Measurements from ENCODE around the gene CHIT1. TPM values are rescaled to one million over a fixed set of nuclear protein-coding genes. Genes with fewer than 3 reads are reported as not detected.
A peak's percentile ranks its signal among the peaks of the same experiment; 100 is the strongest.
"Not testable (repeated sequence)": the region's sequence is repeated elsewhere in the genome, so short reads cannot be mapped to it uniquely, and the experiment has no call there.

The CHIT1 gene
- total RNA-seq, 8 experiments from 2014 or later, result 0.07 to 2.4 (median 0.24) TPM

- H3K4me3 ChIP-seq; in situ Hi-C loops (cut with MboI; ENCODE audit: low pct_unique_long_range_greater_than_20kb in 2 of 9, low sequenced_read_pairs in 9 of 9, unreplicated experiment in 9 of 9); ATAC-seq (replicated peaks in 6 of 8); H3K4me1 ChIP-seq (replicated peaks in 1 of 2); H3K27ac ChIP-seq: not testable (repeated sequence)
Observed at GRCh38 chr1:203254782-203255181, 25.3 kb upstream of the CHIT1 start.

DNA sequence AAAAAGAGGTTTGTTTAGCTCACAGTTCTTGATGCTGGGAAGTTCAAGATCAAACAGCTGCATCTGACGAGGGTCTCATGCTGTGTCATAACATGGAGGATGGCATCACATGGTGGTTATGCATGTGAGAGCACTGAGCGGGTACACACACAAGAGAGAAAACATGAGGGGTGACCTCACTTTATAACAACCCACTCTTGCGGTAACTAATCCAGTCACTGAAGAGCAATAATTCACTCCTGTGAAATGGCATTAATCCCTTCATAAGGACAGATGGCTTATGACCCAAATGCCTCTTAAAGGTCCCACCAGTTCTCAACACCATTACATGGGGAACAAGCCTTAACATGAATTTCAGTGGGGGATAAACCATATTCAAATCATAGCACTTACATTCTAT is 23.2 kb upstream of the CHIT1 start:
- H3K27ac ChIP-seq, result no peak overlapping the region
- WGBS, 10 experiments, result 17 to 85% (median 63%) methylated on average over 1 to 3 of the region's 3 CpGs
- no peak overlapping the region for H3K4me3 ChIP-seq
- no peaks in the 10 kb centered on the region for H3K4me1 ChIP-seq (replicated peaks in 1 of 2)
- ATAC-seq (replicated peaks in 6 of 8), result peak in 4 of 8 experiments; percentile 60 to 78 (median 70)
- in situ Hi-C loops (cut with MboI; ENCODE audit: low pct_unique_long_range_greater_than_20kb in 2 of 9, low sequenced_read_pairs in 9 of 9, unreplicated experiment in 9 of 9), result no loop called here

- Histone ChIP-seq H3K27ac (no peak overlapping the region), H3K4me1 (replicated peaks in 1 of 2) (no peaks in the 10 kb centered on the region), H3K4me3 (no peak overlapping the region)
- in situ Hi-C loops (cut with MboI; ENCODE audit: low pct_unique_long_range_greater_than_20kb in 2 of 9, low sequenced_read_pairs in 9 of 9, unreplicated experiment in 9 of 9), result no loop called here
- ATAC-seq (replicated peaks in 6 of 8), result peak in 2 of 8 experiments; percentile 51 to 55
- WGBS, 10 experiments, result 60 to 100% (median 84%) methylated on average over 1 to 2 of the region's 2 CpGs; no CpG with 5 or more reads in 1 of the 10 experiments
Observed at GRCh38 chr1:203251466-203251865, 22.0 kb upstream of the CHIT1 start.

DNA sequence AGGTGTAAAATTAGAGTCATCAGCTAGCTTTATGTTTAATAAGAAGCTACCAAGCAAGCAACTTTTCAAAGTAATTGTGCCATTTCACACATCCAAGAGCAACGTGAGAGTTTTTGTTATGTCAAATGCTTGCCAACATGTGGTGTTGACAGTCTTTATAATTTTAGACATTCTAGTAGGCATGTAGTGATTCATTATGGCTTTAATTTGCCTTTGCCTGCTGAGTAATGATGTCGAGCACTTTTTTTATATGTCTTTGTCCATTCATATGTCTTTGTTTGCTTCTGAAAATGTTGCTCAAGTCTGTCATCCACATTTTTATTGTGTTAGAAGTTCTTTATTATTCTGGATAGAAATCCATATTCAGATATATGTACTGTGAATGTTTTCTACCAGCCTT is 21.4 kb upstream of the CHIT1 start:
- no peak overlapping the region for H3K4me3 ChIP-seq
- in situ Hi-C loops (cut with MboI; ENCODE audit: low pct_unique_long_range_greater_than_20kb in 2 of 9, low sequenced_read_pairs in 9 of 9, unreplicated experiment in 9 of 9), result no loop called here
- 0 to 70% (median 45%) methylated on average over 1 to 2 of the region's 2 CpGs; no CpG with 5 or more reads in 1 of the 10 experiments for WGBS, 10 experiments
- H3K4me1 ChIP-seq (replicated peaks in 1 of 2), result no peaks in the 10 kb centered on the region
- H3K27ac ChIP-seq, result no peak overlapping the region
- ATAC-seq (replicated peaks in 6 of 8), result peak in 3 of 8 experiments; percentile 25 to 79 (median 64)

DNA sequence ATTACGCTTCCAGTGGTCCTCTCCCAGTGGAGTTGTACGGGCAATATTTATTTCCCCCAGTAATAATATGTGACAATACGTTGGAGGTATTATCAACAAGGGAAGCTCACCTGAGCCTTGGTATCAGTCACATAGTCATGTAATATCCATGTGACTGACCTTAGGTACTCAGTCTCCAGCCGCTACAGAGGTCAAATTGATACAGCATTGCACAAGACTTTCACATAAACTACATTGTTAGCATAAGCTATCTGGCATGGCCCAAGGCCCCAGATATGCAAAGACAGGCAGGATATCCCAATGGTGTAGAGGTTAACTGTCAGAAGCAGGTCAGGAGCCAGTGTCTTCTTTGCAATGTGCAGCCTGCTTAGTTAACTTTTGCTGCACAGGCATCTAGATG is 15.3 kb upstream of the CHIT1 start:
- peak in 2 of 8 experiments; percentile 63 to 70 for ATAC-seq (replicated peaks in 6 of 8)
- WGBS, 10 experiments, result 17 to 100% (median 61%) methylated on average over 1 to 4 of the region's 4 CpGs; no CpG with 5 or more reads in 1 of the 10 experiments
- Histone ChIP-seq H3K27ac (no peak overlapping the region), H3K4me3 (no peak overlapping the region), H3K4me1 (replicated peaks in 1 of 2) (no peaks in the 10 kb centered on the region)
- in situ Hi-C loops (cut with MboI; ENCODE audit: low pct_unique_long_range_greater_than_20kb in 2 of 9, low sequenced_read_pairs in 9 of 9, unreplicated experiment in 9 of 9), result no loop called here

DNA sequence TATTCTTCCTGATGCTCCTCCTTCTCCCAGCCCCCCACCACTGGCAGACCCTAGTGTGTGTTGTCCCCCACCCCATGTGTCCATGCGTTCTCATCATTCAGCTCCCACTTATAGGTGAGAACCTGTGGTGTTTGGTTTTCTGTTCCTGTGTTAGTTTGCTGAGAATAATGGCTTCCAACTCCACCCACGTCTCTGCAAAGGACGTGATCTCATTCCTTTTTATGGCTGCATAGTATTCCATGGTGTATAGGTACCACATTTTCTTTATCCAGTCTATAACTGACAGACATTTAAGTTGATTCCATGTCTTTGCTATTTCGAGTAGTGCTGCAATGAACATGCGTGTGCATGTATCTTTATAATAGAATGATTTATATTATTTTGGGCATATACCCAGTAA is 12.2 kb upstream of the CHIT1 start:
- H3K27ac ChIP-seq; H3K4me1 ChIP-seq (replicated peaks in 1 of 2); in situ Hi-C loops (cut with MboI; ENCODE audit: low pct_unique_long_range_greater_than_20kb in 2 of 9, low sequenced_read_pairs in 9 of 9, unreplicated experiment in 9 of 9); H3K4me3 ChIP-seq; ATAC-seq (replicated peaks in 6 of 8): not testable (repeated sequence)
- WGBS, 10 experiments, result 18 to 93% (median 83%) methylated on average over 1 to 5 of the region's 5 CpGs; no CpG with 5 or more reads in 2 of the 10 experiments

DNA sequence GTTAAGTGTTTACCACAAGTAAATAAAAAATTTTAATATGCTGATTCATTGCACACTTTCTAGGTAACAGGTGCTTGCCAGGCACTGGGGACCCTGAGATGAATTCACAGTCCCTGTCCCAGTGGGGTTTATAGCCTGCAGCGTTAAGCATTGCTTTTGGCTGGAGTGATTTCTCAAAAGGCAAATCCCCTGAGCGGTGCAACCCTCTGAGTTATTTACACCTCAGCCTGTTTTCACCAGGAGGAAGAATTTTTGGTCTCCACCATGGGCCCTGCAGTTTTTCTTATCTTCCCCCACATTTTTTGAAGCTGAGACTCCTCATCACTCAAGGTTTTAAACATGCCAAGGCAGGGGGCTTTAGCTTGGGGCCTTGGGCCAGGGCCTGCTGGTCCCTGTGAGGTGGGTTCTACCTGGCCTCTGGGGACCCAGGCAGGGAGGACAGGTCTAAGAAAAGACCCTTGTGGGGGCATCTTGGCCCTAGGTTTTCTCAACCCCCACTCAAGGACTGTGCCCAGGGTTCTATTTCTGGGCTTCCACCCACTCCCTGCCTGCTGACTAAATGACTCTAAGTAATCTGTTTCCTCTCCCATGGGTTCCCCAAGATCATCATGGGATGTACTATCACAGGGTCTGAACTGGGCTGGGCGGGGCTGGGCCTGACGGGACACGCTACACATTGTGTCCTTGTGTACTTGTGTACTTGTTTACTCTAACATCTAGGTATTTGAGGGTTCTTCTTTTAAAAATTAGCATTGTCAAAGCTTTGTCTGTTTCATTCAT is 10.2 kb upstream of the CHIT1 start:
- in situ Hi-C loops (cut with MboI; ENCODE audit: low pct_unique_long_range_greater_than_20kb in 2 of 9, low sequenced_read_pairs in 9 of 9, unreplicated experiment in 9 of 9), result no loop called here
- Histone ChIP-seq H3K27ac (no peak overlapping the region), H3K4me1 (replicated peaks in 1 of 2) (no peaks in the 10 kb centered on the region), H3K4me3 (no peak overlapping the region)
- ATAC-seq (replicated peaks in 6 of 8), result no peak
- WGBS, 10 experiments, result 43 to 100% (median 77%) methylated on average over 1 to 5 of the region's 5 CpGs; no CpG with 5 or more reads in 2 of the 10 experiments

DNA sequence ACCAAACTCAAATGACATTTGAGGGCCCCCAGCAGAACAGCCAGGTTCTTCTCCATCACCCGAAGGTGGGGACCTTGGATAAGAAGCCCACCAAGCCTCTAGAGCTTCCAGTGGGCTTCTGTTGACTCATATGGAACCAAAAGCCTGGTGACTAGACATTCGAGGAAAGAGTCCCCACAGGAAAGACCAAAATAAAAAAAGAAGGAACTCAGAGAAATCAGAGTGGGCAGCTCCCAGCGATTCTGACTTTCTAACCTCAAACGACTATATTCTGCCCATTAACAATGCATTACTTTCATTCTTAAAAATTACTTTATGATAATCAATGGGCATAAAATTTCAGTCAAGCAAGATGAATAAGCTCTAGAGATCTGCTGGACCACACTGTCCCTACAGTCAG is 9.6 kb upstream of the CHIT1 start:
- Histone ChIP-seq H3K4me1 (replicated peaks in 1 of 2) (no peaks in the 10 kb centered on the region), H3K4me3 (no peak overlapping the region), H3K27ac (no peak overlapping the region)
- no peak for ATAC-seq (replicated peaks in 6 of 8)
- in situ Hi-C loops (cut with MboI; ENCODE audit: low pct_unique_long_range_greater_than_20kb in 2 of 9, low sequenced_read_pairs in 9 of 9, unreplicated experiment in 9 of 9), result no loop called here
- 27 to 80% (median 43%) methylated on average over 2 to 4 of the region's 4 CpGs; no CpG with 5 or more reads in 1 of the 10 experiments for WGBS, 10 experiments

GRCh38 chr1:203238535-203238934 is 9.1 kb upstream of the CHIT1 start:
- Histone ChIP-seq H3K27ac (no peak overlapping the region), H3K4me1 (replicated peaks in 1 of 2) (no peaks in the 10 kb centered on the region), H3K4me3 (no peak overlapping the region)
- in situ Hi-C loops (cut with MboI; ENCODE audit: low pct_unique_long_range_greater_than_20kb in 2 of 9, low sequenced_read_pairs in 9 of 9, unreplicated experiment in 9 of 9), result no loop called here
- ATAC-seq (replicated peaks in 6 of 8), result no peak

GRCh38 chr1:203234901-203235300 is 5.4 kb upstream of the CHIT1 start:
- ATAC-seq (replicated peaks in 6 of 8); H3K4me3 ChIP-seq; H3K27ac ChIP-seq; H3K4me1 ChIP-seq (replicated peaks in 1 of 2); in situ Hi-C loops (cut with MboI; ENCODE audit: low pct_unique_long_range_greater_than_20kb in 2 of 9, low sequenced_read_pairs in 9 of 9, unreplicated experiment in 9 of 9): not testable (repeated sequence)
- 17 to 100% (median 85%) methylated on average over 1 to 7 of the region's 7 CpGs; no CpG with 5 or more reads in 2 of the 10 experiments for WGBS, 10 experiments

GRCh38 chr1:203228670-203229069 is 803 bp downstream of the CHIT1 start:
- WGBS, 10 experiments, result 20 to 88% (median 64%) methylated on average over 1 to 4 of the region's 4 CpGs; no CpG with 5 or more reads in 3 of the 10 experiments
- no peak overlapping the region for H3K4me3 ChIP-seq
- H3K4me1 ChIP-seq (replicated peaks in 1 of 2), result no peaks in the 10 kb centered on the region
- in situ Hi-C loops (cut with MboI; ENCODE audit: low pct_unique_long_range_greater_than_20kb in 2 of 9, low sequenced_read_pairs in 9 of 9, unreplicated experiment in 9 of 9), result no loop called here
- no peak overlapping the region for H3K27ac ChIP-seq
- no peak for ATAC-seq (replicated peaks in 6 of 8)

DNA sequence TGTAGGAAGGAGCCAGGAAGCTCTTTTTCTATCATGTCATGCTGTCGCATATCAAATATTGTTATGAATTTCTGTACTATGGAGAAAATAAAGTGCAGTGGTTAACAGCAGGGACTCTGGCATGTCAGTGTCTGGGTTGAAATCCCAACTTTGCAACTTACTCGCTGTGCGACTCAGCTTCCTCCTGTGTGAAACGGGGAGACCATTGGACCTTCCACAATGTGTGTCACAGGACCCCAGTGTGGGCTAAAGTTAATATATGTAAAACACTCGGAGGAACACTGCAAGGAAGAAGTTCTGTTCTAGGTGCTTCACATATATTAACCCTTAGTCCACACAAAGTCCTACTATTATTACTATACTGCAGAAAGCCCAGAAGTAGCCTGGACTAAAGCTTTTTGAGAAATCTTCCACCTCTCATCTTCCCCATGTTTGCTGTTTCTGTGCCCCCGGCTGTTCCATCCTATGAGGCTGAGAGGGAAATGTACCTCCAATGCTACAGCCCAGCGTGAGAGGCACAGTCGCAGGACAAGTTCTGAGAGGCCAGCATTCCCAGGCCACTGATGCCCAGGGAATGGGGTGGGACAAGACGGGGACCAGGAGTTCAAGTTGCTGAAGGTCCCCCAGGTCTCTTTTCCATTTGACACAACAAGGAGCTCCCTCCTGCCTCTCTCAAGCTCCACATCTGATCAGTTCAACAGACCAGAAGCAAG is 1.9 kb downstream of the CHIT1 start:
- Histone ChIP-seq H3K27ac (no peak overlapping the region), H3K4me3 (no peak overlapping the region), H3K4me1 (replicated peaks in 1 of 2) (no peaks in the 10 kb centered on the region)
- WGBS, 10 experiments, result 0 to 100% (median 73%) methylated on average over 1 to 9 of the region's 9 CpGs; no CpG with 5 or more reads in 1 of the 10 experiments
- no peak for ATAC-seq (replicated peaks in 6 of 8)
- in situ Hi-C loops (cut with MboI; ENCODE audit: low pct_unique_long_range_greater_than_20kb in 2 of 9, low sequenced_read_pairs in 9 of 9, unreplicated experiment in 9 of 9), result no loop called here

GRCh38 chr1:203225071-203225470 is 4.4 kb downstream of the CHIT1 start:
- Histone ChIP-seq H3K27ac (no peak overlapping the region), H3K4me1 (replicated peaks in 1 of 2) (no peaks in the 10 kb centered on the region), H3K4me3 (no peak overlapping the region)
- 0 to 100% (median 50%) methylated on average over 1 to 4 of the region's 4 CpGs; no CpG with 5 or more reads in 3 of the 10 experiments for WGBS, 10 experiments
- in situ Hi-C loops (cut with MboI; ENCODE audit: low pct_unique_long_range_greater_than_20kb in 2 of 9, low sequenced_read_pairs in 9 of 9, unreplicated experiment in 9 of 9), result no loop called here
- no peak for ATAC-seq (replicated peaks in 6 of 8)
